Measurements from ENCODE around the gene GALNT9. TPM values are rescaled to one million over a fixed set of nuclear protein-coding genes. Genes with fewer than 3 reads are reported as not detected.

The GALNT9 gene
- total and polyA plus RNA-seq, 8 donors = 0.17 to 5.0 (median 2.8) TPM; not detected in 1

DNA sequence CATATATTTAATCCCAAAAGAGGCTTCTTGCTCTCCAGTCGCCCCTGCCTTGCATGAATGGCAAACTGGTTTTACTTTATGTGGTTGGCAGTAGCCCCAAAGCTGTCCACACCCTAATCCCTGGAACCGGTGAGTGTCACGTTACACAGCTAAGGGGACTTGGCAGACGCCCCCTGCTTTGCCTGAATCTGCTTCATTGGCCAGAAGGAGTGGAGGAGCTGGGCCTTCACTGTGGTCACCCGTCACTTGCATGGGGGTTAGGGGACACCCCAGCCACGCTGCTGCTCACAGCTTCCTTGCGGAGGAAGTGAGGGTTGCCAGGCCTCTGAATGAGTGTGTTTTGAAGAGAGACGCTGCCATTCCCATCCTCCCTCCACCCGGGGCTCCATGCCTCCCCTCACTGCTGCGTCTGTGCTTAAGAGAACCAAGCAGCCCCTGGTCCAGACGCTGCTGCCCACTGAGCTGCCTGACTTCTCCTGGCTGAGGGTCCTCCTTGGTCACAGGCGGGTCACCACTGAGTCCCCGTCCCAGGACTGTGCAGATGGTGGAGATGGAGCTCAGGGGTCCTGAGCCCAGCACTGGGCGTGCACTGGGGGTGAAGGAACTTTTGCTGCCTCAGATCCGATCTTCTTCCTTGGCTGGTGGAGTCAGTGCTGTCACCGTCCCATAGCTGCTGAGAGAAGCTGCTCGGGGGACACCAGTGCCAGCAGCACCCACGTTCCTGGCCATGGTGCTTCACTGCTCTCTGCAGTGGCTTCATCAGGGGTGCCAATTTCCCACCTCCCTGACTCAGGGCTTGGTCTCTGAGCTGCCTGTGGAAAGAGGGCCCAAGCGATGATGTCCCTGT, 39.8 kb downstream of the GALNT9 start:
- ATAC-seq = no peak
- Histone ChIP-seq H3K27ac (no peak overlapping the region), H3K36me3 (no peaks in the 10 kb centered on the region), H3K4me3 (no peak overlapping the region), H3K9me3 (no peaks in the 10 kb centered on the region), H3K27me3 (peaks cover 0 to 72% of the 10 kb centered on the region in 2 donors), H3K4me1 (no peaks in the 10 kb centered on the region)
- intact Hi-C loops (cut with DNase I) = no loop called here
- TF ChIP-seq, protein P1, sequence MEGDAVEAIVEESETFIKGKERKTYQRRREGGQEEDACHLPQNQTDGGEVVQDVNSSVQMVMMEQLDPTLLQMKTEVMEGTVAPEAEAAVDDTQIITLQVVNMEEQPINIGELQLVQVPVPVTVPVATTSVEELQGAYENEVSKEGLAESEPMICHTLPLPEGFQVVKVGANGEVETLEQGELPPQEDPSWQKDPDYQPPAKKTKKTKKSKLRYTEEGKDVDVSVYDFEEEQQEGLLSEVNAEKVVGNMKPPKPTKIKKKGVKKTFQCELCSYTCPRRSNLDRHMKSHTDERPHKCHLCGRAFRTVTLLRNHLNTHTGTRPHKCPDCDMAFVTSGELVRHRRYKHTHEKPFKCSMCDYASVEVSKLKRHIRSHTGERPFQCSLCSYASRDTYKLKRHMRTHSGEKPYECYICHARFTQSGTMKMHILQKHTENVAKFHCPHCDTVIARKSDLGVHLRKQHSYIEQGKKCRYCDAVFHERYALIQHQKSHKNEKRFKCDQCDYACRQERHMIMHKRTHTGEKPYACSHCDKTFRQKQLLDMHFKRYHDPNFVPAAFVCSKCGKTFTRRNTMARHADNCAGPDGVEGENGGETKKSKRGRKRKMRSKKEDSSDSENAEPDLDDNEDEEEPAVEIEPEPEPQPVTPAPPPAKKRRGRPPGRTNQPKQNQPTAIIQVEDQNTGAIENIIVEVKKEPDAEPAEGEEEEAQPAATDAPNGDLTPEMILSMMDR (IDR thresholded peaks at IDR 0.05) = no peak
- DNase-seq = peak in 1 of 4 donors; percentile 53

- intact Hi-C loops (cut with DNase I) = no loop called here
- DNase-seq = peak in 1 of 4 donors; percentile 68
- Histone ChIP-seq H3K9me3 (no peaks in the 10 kb centered on the region), H3K27me3 (peaks cover 0 to 71% of the 10 kb centered on the region in 2 donors), H3K4me3 (no peak overlapping the region), H3K4me1 (no peaks in the 10 kb centered on the region), H3K27ac (no peak overlapping the region), H3K36me3 (no peaks in the 10 kb centered on the region)
- no peak for ATAC-seq
- TF ChIP-seq, protein P1 (IDR thresholded peaks at IDR 0.05) = no peak
These were observed 40.7 kb downstream of the GALNT9 start for GRCh38 chr12:132288516-132289215.

- intact Hi-C loops (cut with DNase I) = no loop called here
- Histone ChIP-seq H3K4me3 (no peak overlapping the region), H3K27ac (no peak overlapping the region), H3K9me3 (no peaks in the 10 kb centered on the region), H3K27me3 (peaks cover 0 to 73% of the 10 kb centered on the region in 2 donors), H3K36me3 (no peaks in the 10 kb centered on the region), H3K4me1 (no peaks in the 10 kb centered on the region)
- DNase-seq (peak in 1 of 4 donors; percentile 73), ATAC-seq (no peak)
- TF ChIP-seq, protein P1 (IDR thresholded peaks at IDR 0.05) = no peak
These were observed 41.8 kb downstream of the GALNT9 start for GRCh38 chr12:132287391-132288238.

- Histone ChIP-seq H3K9me3 (no peaks in the 10 kb centered on the region), H3K27me3 (peaks cover 0 to 79% of the 10 kb centered on the region in 2 donors), H3K36me3 (no peaks in the 10 kb centered on the region), H3K27ac (no peak overlapping the region), H3K4me1 (no peaks in the 10 kb centered on the region), H3K4me3 (no peak overlapping the region)
- TF ChIP-seq, protein P1 (IDR thresholded peaks at IDR 0.05) = no peak
- DNase-seq (peak in 1 of 4 donors; percentile 53), ATAC-seq (no peak)
- intact Hi-C loops (cut with DNase I) = no loop called here
These were observed 42.5 kb downstream of the GALNT9 start for GRCh38 chr12:132286912-132287311.

Data from left lung (tissue), 10 donors.